Activated effector memory CD4-positive, alpha-beta T cell treated with Interleukin-2 at 50 U/mL for 16 hours (primary cell): Measurements from ENCODE around the gene SEMA4G.

ENCODE experiments used
- DNase-seq: peaks from one replicate; pipeline ENCODE4 v3.0.0-alpha.2; 2020

The SEMA4G gene, protein sequence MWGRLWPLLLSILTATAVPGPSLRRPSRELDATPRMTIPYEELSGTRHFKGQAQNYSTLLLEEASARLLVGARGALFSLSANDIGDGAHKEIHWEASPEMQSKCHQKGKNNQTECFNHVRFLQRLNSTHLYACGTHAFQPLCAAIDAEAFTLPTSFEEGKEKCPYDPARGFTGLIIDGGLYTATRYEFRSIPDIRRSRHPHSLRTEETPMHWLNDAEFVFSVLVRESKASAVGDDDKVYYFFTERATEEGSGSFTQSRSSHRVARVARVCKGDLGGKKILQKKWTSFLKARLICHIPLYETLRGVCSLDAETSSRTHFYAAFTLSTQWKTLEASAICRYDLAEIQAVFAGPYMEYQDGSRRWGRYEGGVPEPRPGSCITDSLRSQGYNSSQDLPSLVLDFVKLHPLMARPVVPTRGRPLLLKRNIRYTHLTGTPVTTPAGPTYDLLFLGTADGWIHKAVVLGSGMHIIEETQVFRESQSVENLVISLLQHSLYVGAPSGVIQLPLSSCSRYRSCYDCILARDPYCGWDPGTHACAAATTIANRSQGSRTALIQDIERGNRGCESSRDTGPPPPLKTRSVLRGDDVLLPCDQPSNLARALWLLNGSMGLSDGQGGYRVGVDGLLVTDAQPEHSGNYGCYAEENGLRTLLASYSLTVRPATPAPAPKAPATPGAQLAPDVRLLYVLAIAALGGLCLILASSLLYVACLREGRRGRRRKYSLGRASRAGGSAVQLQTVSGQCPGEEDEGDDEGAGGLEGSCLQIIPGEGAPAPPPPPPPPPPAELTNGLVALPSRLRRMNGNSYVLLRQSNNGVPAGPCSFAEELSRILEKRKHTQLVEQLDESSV

DNA sequence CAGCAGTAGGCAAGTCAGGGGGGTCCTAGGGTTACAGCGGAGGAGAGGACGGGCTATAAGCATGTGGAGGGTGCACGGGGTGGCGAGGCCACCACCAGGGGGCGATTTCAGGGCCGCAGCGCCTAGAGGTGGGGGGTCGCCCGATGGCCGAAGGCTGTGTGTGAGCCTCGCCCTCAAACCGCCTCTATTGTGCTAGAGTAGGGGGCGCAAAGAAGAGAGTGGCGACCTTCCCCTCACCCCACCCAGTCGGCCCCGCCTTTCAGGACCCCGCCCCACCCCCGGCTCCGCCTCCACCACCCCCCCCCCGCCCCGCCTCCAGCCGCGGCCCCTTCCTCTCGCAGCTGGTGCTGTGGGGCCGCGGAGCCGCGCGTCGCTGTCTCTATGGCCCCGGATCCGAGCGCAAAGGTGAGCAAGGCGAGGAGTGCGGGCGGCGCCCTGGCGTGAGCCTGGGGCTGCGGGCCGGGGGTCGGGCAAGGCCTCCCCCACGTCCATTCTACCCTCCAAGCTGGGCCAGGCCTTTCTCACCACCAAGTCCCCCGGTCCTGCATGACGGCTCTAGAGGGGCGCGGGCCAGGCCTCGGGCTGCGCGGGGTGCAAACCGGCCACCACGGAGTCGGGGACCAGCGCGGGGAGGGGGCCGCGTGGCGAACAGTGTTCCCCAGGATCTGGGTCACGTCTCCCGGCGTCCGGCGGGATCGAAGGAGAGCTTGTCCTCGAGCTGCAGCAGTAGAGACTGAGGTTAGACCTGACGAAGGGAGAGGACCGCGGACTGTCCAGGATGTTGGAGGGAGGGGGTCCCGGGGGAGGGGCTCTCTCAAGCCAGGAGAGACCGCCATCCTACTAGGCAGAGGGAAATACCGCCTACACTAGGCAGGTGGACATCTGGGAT, at the start of gene SEMA4G:
Gene SEMA4G, plus strand, starts transcription at position 318 of the 889 bp plus-strand sequence. CDS start 3,409 bp downstream, outside the sequence.
- DNase-seq = peak; percentile 23

DNA sequence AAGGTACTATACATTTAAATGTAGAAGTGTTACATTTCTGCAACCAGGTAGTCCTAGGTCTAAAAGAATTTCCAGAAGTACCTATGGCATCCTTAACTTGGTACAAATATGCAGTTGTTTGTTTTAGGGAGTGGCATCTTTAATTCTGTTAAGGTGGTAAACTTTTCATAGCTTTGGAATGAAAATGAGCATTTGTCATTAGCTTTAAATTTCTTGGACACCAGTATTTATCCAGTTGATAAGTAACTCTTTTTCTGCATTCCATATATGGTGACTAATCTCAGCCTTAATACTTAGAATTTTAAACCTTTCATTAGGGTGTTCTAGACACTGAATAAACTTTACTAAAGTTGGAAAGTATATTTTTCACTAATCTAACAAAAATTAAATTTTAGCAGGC, 45.7 kb upstream of the SEMA4G start:
- no peak for DNase-seq

DNA sequence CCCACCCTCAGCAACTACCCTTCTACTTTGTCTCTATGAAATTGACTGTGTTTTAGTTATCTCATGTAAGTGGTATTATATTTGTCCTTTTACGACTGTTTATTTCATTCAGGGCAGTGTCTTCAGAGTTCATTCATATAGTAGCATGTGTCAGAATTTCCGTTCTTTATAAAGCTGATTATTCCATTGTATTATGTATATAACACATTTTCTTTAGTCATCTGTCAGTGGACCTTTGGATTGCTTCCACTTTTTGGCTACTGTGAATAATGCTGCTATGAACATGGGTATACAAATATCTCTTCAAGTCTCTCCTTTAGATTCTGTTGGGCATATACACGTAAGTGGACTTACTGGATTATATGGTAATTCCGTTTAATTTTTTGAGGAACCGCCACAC, 42.0 kb upstream of the SEMA4G start:
- DNase-seq = no peak

DNA sequence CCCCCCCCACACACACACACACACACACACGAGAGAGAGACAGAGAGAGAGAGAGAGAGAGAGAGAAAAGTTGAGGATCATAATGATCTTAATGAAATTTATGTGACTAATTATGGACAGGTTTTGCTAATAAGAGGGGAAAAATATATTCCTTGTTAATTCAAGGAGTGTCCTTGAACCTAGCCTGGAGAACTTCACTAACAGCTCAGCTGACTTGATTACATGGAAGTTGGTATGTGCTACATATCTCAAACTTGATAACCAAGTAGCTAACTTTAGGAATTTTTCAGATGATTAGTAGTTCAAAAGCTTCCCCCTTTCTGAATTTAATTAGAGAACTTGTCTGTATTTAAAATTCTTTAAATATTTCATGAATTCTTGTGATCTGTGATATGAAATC, 41.3 kb upstream of the SEMA4G start:
- DNase-seq = no peak

DNA sequence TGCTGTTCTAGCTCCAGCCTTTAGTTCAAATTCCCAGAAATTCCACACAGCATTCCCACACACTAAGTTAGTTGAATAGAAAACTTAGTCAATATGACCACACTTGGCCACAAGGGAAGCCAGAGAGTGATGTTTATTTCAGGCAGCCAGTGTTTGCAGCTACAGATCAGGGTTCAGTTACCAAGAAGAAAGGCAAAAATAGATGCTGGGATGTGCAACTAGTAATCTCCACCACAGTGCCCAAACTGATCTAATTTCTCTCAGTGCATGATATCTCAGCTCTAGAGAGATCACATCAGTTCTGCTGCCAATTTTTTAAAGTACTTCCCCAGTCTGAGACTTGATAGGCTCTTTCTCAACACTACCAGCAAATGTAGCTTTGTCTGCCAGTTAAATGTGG, 38.9 kb upstream of the SEMA4G start:
- no peak for DNase-seq

DNA sequence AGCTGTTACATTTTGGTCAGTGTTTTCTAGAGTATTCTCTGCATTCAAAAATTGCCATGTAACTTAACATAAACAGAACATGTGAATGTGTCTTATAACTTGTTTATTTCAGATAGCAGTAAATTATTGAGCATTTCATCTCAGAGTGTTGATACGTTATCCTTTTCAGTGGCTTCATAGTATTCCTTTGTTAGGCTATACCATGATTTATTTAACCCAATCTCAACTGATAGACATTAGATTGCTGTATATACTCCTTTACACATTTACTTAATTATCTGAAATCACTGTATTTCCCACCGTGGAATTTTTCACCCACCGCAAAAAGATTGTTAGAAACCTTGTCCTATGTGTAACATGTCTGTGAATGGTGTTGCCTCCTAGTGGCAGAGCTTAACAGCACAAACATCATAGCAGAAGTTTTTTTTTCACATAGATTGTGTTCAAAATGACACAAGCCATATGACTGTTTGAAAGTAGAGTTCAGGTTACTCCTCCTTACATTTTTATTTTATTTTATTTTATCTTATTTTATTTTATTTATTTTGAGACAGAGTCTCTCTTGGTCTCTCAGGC, 35.1 kb upstream of the SEMA4G start:
- DNase-seq = no peak

DNA sequence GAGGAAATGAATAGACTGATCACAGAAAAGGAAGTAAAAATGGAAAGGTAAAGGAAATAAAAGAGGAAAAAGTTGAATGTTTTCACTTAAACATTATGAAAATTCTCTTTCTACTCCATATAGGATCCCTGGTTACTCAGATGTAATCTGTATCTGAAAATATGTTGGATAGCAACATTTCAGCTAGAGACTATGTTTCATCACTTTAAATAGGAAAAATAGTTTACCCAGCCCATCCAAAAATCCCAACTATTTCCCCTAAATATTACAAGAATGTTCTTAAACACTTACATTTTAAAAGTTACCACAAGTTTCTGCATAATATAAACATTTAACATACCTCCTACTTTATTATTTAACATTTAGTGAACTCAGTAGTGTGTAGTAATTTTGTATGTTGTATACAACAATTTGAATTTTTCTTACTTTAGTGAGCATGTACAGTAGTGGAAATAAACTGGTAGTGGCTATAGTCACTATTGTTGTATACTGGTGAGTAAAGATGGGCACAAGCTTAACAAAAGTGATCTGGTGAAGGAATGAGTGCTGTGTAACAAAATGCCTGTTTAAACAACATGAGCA, 29.4 kb upstream of the SEMA4G start:
- DNase-seq = no peak

DNA sequence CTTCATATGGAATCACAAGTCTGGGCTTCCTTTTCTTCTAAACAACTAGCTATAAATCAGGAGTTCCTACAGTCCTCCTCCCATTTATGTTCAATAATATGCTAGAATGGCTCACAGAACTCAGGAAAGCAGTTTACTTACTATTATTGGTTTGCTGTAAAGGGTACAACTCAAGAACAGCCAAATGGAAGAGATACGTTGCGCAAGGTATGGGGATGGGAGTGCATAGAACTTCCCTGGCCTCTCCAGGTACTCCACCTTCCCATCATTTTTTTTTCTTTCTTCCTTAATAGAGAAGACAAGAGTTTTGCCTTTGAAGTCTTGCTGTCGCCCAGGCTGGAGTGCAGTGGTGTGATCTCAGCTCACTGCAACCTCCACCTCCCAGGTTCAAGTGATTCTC, 27.1 kb upstream of the SEMA4G start:
- no peak for DNase-seq

DNA sequence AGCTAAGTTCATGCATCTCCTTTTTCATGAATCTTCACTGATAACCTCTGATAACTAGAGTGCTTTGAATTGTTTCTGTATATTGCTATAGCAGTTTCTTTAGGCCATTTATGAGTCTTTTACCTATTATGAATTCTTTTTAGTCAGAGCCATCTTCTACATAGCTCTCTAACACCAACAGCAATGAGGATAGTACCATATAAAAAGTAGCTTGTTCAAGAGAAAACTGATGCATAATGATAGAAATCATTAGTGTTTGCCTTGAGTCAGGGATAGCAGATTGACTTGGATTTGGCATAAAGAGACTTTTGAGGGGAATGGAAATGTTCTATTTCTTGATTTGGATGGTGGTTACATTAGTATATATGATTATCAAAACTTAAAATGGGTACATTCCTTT, 25.8 kb upstream of the SEMA4G start:
- no peak for DNase-seq

DNA sequence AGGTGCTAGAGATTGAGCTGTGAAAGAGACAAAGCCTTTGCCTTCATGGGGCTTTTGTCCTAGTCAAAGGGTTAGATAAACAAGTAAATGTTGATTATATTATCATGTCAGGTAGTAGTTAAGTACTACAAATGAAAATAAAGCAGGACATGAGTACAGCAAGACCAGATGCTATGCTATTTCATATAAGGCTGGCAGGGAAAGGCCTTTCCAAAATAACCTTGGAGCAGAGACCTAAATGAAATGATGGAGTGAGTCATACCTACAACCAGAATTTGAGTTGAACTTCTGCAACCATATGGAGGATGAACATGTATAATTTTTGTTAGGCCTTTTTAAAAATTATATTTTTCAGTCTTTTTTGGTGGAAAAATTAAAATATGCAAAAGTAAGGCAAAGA, 23.6 kb upstream of the SEMA4G start:
- no peak for DNase-seq

DNA sequence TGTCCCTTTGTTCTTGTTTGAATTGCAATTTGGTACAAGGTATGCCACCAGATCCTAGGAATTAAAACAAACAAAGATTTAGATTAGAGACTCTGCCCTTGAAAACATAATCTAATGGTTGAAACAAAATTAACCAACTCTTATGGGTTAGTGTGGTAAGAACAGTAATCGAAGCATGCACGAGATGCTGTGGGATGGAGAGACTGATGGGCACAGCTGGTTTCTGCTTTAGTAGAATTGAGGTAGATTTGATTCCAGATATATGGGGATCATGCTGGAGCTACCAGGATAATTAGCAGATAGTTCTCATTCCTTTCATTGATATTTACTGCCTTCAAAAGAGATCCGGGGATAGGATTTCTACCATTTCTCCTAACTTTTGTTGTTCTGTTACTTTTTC, 20.4 kb upstream of the SEMA4G start:
- no peak for DNase-seq

DNA sequence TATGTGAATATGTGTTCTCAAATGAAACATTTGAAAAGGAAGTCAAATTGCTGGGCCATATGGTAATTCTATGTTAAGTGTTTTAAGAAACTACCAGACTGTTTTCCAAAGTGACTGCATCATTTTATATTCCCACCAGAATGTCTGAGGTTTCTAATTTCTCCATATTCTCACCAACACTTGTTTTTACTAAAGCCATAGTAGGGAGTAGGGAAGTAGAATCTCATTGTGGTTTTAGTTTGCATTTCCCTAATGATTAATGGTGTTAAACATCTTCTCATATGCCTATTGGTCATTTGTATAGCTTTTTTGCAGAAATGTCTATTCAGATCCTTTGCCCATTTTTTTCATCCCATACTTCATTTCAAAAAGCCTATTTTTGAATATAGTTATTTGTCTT, 9.1 kb upstream of the SEMA4G start:
- DNase-seq = no peak

DNA sequence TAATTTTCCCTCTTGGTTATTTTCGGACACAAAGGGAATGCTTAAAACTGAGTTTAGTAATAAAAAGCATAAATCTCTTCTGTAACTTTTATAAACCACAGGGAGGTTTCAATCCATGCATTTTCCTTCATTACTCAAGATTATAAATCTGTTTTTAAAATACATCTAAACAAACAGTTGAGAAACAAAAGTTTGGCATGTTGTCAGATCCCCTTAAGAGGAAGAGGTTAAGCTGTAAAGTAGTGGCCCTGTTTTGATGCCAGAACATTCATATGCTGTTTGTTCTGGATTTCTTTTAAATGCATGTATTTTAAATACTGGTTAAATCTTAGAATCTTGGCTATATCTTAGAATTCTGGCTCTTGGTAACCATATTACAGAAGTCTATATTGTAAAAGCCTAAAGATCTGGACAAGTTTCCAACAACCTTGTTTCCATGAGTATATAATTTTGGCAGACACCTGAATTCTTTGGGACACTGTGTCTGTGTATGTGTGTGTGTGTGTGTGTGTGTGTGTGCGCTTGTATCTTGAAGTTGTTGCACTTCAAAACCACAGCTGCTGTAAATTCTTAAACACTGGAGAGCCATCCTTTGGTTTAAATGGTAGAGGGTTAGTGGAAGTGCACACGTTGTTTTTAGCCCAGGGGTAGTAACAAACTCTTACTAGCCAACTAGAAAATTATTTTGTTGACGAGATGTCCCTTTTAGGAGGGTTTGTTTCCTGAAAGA, 6.8 kb upstream of the SEMA4G start:
- no peak for DNase-seq

DNA sequence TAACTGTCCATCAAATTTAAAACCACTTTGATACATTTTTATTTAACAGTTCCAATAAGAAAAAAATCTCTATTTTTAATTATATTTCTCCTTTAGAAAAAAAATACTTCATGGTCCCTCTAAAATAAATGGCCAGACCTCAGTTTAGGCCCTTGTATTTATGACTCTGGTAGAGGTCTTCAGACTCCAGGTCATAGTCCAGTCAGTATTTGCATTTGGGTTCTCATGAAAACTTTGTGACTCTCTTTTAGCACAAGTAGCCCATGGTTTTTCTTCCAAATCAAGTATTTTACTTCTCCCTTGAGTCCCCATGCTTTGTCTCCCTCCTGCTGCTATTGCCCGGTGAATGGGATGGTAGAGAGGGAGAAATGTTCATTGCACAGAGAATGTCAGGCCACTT, 5.5 kb upstream of the SEMA4G start:
- DNase-seq = no peak

DNA sequence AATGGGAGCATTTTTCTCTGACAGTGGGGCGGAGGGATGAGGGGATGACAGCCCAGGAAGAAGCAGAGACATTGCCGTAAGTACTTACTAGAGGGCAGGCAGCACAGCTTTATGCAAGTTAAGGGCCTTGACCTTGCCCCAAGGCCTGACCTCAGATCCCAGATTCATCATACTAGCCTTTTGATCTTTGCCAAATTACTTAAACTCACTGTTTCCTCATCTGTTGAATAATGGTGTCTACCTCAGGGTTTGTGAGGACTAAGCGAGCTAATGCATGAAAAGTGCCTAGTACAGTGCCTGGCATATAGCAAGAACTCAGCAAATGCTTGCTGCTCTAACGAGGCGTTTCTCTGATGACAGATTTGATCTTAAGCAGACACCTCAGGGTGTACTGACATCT, 3.5 kb upstream of the SEMA4G start:
- no peak for DNase-seq

DNA sequence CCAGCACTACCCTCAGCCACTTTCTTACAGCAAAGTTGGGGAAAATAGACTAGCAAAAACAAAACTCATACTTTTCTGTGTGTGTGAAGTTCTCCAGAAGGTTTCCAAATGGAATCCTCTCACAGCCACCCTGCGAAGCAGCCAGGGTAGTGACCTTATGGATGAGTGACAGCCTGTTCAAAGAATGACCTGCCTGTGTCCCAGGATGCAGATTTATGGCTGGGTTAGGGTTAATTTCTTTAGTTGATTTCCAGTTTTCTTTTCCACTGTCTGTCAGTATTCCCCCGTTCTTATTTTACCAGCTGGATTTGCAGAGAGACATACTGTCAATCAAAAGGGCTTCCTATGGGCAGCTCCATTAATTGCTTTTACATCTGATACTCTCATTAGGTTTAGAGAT, 2.4 kb upstream of the SEMA4G start:
- DNase-seq = no peak

DNA sequence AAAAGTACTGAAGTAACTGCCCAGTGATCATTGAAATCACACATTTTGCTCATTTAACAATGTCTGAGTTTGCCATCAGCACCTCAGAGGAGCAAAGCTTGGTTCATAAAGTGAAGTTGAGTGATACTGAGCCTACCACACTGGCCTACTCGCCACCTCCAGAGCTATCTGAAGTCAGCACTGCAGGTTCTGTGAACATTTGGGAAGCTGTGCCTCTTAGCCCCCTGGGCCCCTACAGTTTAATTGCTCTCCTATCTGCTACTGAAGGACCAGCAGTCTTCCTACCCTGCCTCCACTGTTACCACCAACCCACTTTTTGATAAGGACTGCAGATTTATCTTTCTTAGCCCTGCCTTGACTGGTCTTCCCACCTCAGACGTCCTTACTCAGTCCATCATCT, 2.0 kb upstream of the SEMA4G start:
- no peak for DNase-seq

DNA sequence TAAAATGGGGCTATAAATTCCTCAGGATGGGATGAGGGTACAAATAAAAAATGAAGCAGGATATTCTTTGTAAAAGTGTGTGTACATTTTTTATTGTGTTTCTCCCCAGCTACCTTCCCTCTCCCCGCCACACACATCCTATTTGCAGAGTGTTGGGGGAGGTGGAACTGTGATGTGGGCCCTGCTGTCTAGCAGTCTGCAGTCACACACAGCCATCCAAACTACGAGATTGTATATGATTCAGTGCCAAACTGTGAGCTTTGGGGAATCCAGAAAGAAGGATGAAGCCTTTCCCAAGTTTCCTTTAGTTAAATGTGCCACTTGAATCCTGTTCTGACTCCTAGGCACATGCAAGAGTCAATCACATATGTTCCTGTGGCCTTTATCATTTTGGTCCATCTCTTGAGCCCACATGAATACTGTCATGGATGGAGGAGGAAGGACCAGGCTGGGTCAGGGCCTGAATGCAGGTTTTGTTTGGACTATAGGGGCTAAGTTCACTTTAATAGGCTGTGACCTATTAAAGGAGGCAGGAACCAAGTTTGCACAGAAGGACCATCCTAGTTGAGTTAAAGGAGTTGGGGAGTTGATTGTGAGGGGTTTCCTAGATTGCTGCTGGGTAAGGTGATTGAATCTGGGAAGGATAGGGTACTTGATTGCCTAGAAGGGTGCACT, 1.1 kb upstream of the SEMA4G start:
- DNase-seq = no peak

DNA sequence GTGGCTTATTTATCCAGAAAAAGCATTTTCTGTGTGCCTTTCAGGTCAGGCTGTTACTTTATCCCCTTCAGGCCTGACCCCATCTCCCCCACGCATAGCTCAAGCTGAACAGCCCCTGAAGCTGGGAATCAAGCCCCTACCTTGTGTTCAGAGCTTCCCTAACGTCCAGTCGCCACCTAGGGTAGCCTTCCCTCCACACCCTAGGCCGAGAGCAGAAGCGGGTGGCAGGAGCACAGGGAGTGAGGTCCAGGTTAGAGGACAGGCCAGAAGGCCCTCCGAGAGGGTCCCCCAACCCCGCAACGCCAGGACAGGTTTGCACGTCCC, 479 bp upstream of the SEMA4G start:
- DNase-seq = no peak

DNA sequence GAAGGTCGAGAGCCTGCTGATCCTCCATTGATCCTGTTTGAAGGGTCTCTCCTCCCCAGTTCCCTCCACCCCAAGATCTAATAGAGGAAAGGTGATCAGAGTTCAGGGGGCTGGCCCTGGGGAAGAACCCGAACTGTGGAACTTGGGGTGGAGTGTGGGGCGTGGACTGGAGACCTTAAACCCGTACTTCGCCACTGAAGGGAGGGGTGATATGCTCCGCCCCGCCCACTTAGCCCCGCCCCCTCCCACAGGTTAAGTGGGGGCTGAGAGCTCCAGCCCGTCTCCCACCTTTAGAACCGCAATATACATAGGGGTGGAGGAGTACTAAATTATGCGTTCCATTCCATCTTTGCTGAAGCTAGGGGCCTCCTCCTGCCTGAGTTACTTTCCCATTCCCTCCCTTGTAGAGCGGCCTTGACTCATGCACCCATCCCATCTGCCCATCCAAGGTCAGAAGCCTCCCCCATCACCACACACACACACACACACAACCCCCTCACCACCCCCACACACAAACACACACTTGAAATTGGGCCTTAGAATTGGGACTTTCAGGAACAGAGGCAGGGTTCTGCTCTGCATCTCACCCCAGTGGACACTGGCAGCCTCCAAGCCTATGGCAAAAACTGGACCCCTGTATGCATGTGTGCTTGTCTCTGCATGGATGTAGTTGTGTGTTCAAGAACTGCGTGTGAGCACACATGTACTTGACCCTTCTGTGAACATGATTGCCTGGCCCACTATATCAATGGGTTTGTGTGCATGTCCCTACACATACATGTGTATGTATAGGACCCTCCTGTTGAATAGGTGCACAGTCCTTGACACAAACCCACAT, 991 bp downstream of the SEMA4G start:
- DNase-seq = no peak
